Glomerular endothelial cell (primary cell): Measurements from ENCODE around the gene DUOX1. TPM values are rescaled to one million over a fixed set of nuclear protein-coding genes. Genes with fewer than 3 reads are reported as not detected.

Experiments used
- DNase-seq: peaks from one replicate; pipeline ENCODE4 v3.0.0-alpha.2; 2011; ENCODE audit warnings: low read depth, low spot score; ENCODE audit errors: extremely low read depth
- total RNA-seq: library from RNA; depleted of rRNA; stranded (reverse); fragments of >200 nt; gene quantifications from 2 replicates; pipeline ENCODE4 v1.2.3, GENCODE V29; 2015

DUOX1 gene
- total RNA-seq, 1 donor from 2014 or later: not detected

- DNase-seq: no peak
Observed at GRCh38 chr15:45165536-45165935, 35.7 kb downstream of the DUOX1 start.

- DNase-seq: peak; percentile 29
Observed at GRCh38 chr15:45166834-45167630, 37.2 kb downstream of the DUOX1 start.

- DNase-seq: no peak
Observed at GRCh38 chr15:45167631-45168205, 37.9 kb downstream of the DUOX1 start.

GRCh38 chr15:45168286-45168685, 38.5 kb downstream of the DUOX1 start:
- no peak for DNase-seq

GRCh38 chr15:45168751-45169551, 39.2 kb downstream of the DUOX1 start:
- DNase-seq: no peak

GRCh38 chr15:45169608-45170480, 40.0 kb downstream of the DUOX1 start:
- DNase-seq: no peak

- no peak for DNase-seq
Observed at GRCh38 chr15:45171912-45172311, 42.1 kb downstream of the DUOX1 start.

GRCh38 chr15:45174069-45174468, 44.3 kb downstream of the DUOX1 start:
- DNase-seq: no peak

GRCh38 chr15:45174577-45174976, 44.8 kb downstream of the DUOX1 start:
- no peak for DNase-seq

GRCh38 chr15:45177285-45177684, 47.5 kb downstream of the DUOX1 start:
- DNase-seq: no peak

- no peak for DNase-seq
Observed at GRCh38 chr15:45179221-45179985, 49.6 kb downstream of the DUOX1 start.

GRCh38 chr15:45180201-45180600, 50.4 kb downstream of the DUOX1 start:
- DNase-seq: no peak

- DNase-seq: no peak
Observed at GRCh38 chr15:45180648-45181436, 51.0 kb downstream of the DUOX1 start.

GRCh38 chr15:45181491-45182285, 51.9 kb downstream of the DUOX1 start:
- no peak for DNase-seq

- DNase-seq: no peak
Observed at GRCh38 chr15:45182996-45183395, 53.2 kb downstream of the DUOX1 start.

- no peak for DNase-seq
Observed at GRCh38 chr15:45183511-45183910, 53.7 kb downstream of the DUOX1 start.

GRCh38 chr15:45184562-45185041, 54.8 kb downstream of the DUOX1 start:
- no peak for DNase-seq
